ENCODE data around the gene HPSE2. TPM values are rescaled to one million over a fixed set of nuclear protein-coding genes. Genes with fewer than 3 reads are reported as not detected.

The HPSE2 gene
- total and polyA plus RNA-seq, 8 donors, result 0.04 to 1.1 (median 0.05) TPM; not detected in 5

- H3K4me1 ChIP-seq, result no peaks in the 10 kb centered on the region
- no peak overlapping the region for H3K4me3 ChIP-seq
- H3K27ac ChIP-seq, result no peak overlapping the region
- FAIRE-seq (no peak), ATAC-seq (no peak), DNase-seq (no peak)
- H3K36me3 ChIP-seq, result no peaks in the 10 kb centered on the region
- TF ChIP-seq CTCF (IDR thresholded peaks at IDR 0.05), result no peak
- intact Hi-C loops (cut with DNase I), result no loop called here
- no peaks in the 10 kb centered on the region for H3K9me3 ChIP-seq
- no peaks in the 10 kb centered on the region for H3K27me3 ChIP-seq
Observed at GRCh38 chr10:98655492-98655891, 580.2 kb downstream of the HPSE2 start.

- TF ChIP-seq CTCF (IDR thresholded peaks at IDR 0.05), result no peak
- 41 to 65% methylated on average over 2 of the region's 2 CpGs for WGBS, 2 donors
- Histone ChIP-seq H3K4me1 (no peaks in the 10 kb centered on the region), H3K27me3 (peaks cover 0 to 3% (median 0%) of the 10 kb centered on the region in 4 donors), H3K9me3 (no peaks in the 10 kb centered on the region), H3K4me3 (no peak overlapping the region), H3K36me3 (no peaks in the 10 kb centered on the region), H3K27ac (no peak overlapping the region)
- ATAC-seq (no peak), FAIRE-seq (no peak), DNase-seq (no peak)
- intact Hi-C loops (cut with DNase I), result no loop called here
Observed at GRCh38 chr10:98649170-98649569, 586.5 kb downstream of the HPSE2 start.

- Histone ChIP-seq H3K27me3 (peaks cover 0 to 3% (median 0%) of the 10 kb centered on the region in 4 donors), H3K27ac (no peak overlapping the region), H3K4me1 (no peaks in the 10 kb centered on the region), H3K4me3 (no peak overlapping the region), H3K9me3 (no peaks in the 10 kb centered on the region), H3K36me3 (no peaks in the 10 kb centered on the region)
- DNase-seq (no peak), FAIRE-seq (no peak), ATAC-seq (no peak)
- no peak for TF ChIP-seq CTCF (IDR thresholded peaks at IDR 0.05)
- intact Hi-C loops (cut with DNase I), result no loop called here
- WGBS, 2 donors, result 28 to 36% methylated on average over 6 of the region's 6 CpGs
Observed at GRCh38 chr10:98646998-98647917, 588.4 kb downstream of the HPSE2 start.

GRCh38 chr10:98644466-98644865, 591.2 kb downstream of the HPSE2 start:
- Histone ChIP-seq H3K36me3 (no peaks in the 10 kb centered on the region), H3K4me3 (no peak overlapping the region), H3K9me3 (no peaks in the 10 kb centered on the region), H3K27me3 (peaks cover 0 to 3% (median 0%) of the 10 kb centered on the region in 4 donors), H3K27ac (no peak overlapping the region), H3K4me1 (no peaks in the 10 kb centered on the region)
- FAIRE-seq (no peak), DNase-seq (no peak), ATAC-seq (no peak)
- TF ChIP-seq CTCF (IDR thresholded peaks at IDR 0.05), result no peak
- 78 to 90% methylated on average over 1 of the region's 1 CpG for WGBS, 2 donors
- intact Hi-C loops (cut with DNase I), result no loop called here

GRCh38 chr10:98642281-98642680, 593.4 kb downstream of the HPSE2 start:
- no peak for DNase-seq
- Histone ChIP-seq H3K36me3 (no peaks in the 10 kb centered on the region), H3K4me1 (no peaks in the 10 kb centered on the region), H3K4me3 (no peak overlapping the region), H3K27ac (no peak overlapping the region), H3K9me3 (no peaks in the 10 kb centered on the region), H3K27me3 (peaks cover 0 to 3% (median 0%) of the 10 kb centered on the region in 4 donors)
- intact Hi-C loops (cut with DNase I), result no loop called here
- 80 to 87% methylated on average over 2 of the region's 2 CpGs for WGBS, 2 donors
- FAIRE-seq, result no peak
- TF ChIP-seq CTCF (IDR thresholded peaks at IDR 0.05), result no peak
- ATAC-seq, result no peak

All from pancreas (tissue), 10 donors.